GM12878 (cell line): Measurements from ENCODE around the gene KIRREL3. TPM values are rescaled to one million over a fixed set of nuclear protein-coding genes. Genes with fewer than 3 reads are reported as not detected.

Source experiments
- ATAC-seq: fragments of 200-7000 bp; cut with Tn5 transposase; 3 replicates; pipeline ENCODE4 v1.9.1; 2020; ENCODE audit warnings: mild to moderate bottlenecking, moderate library complexity
- BruUV-seq: library from RNA; stranded (reverse); fragments of 400-500 nt; replicated peaks from 2 replicates; lab custom pipeline; 2021; lab: Mats Ljungman, UMichigan
- CTCF ChIA-PET: fragments of 300-600 bp; sonication (Branson Sonifier 250); formaldehyde crosslinking; extraction: SDS; loops from one replicate; lab custom pipeline; 2021; ENCODE audit warnings: inconsistent platforms; lab: Yijun Ruan, JAX
- POLR2A ChIA-PET: fragments of 350-600 bp; formaldehyde crosslinking; extraction: SDS; loops from one replicate; lab custom pipeline; 2021; ENCODE audit warnings: inconsistent platforms; lab: Charles Lee
- RAD21 ChIA-PET: fragments of 300-600 bp; sonication (Branson Sonifier 250); formaldehyde crosslinking; loops from one replicate; lab custom pipeline; 2023; ENCODE audit warnings: antibody characterized with exemption; ENCODE audit not compliant: unreplicated experiment; lab: Charles Lee
- SMC1A ChIA-PET: fragments of 300-600 bp; sonication (Branson Sonifier 250); formaldehyde crosslinking; loops from one replicate; lab custom pipeline; 2023; ENCODE audit not compliant: unreplicated experiment, uncharacterized antibody; lab: Charles Lee
- DNase-seq: peaks from one replicate; pipeline ENCODE4 v3.0.0-alpha.2; 2011; ENCODE audit warnings: low read depth, low spot score
- FAIRE-seq: peaks from 3 replicates; lab custom pipeline; 2011; peaks lifted over from hg19 to GRCh38; lab: Jason Lieb, UNC
- H2AFZ ChIP-seq: 2 replicates; pipeline ENCODE4 v1.6.0; 2011; ENCODE audit warnings: low read depth, low read length, control low read depth; ENCODE audit not compliant: control insufficient read depth
- H3K27ac ChIP-seq: 2 replicates; pipeline ENCODE4 v1.5.1; 2011; ENCODE audit warnings: control low read depth; ENCODE audit not compliant: control insufficient read depth, insufficient read depth
- H3K27me3 ChIP-seq, 2 experiments: replicated peaks in 1 of 2; 2 replicates each; pipeline versions ENCODE4 v1.6.0 to v1.6.1; 2011; ENCODE audit warnings: low read length in 1 of 2; ENCODE audit not compliant: control insufficient read depth in 2 of 2, insufficient read depth in 2 of 2
- H3K36me3 ChIP-seq, 2 experiments: 2 replicates each; pipeline ENCODE4 v1.5.1; 2011; ENCODE audit warnings: low read length in 1 of 2; ENCODE audit not compliant: control insufficient read depth in 2 of 2, insufficient read depth in 2 of 2
- H3K4me1 ChIP-seq: 2 replicates; pipeline ENCODE4 v1.6.1; 2011; ENCODE audit warnings: mild to moderate bottlenecking, low read length, moderate library complexity, mixed read lengths; ENCODE audit not compliant: control insufficient read depth, insufficient read depth
- H3K4me2 ChIP-seq: 2 replicates; pipeline ENCODE4 v1.6.0; 2011; ENCODE audit warnings: control low read depth; ENCODE audit not compliant: control insufficient read depth, insufficient read depth
- H3K4me3 ChIP-seq: fragments of 200-600 bp; sonication (generic); 2 replicates; pipeline ENCODE4 v1.5.1; 2016
- H3K79me2 ChIP-seq: 2 replicates; pipeline ENCODE4 v1.6.0; 2011; ENCODE audit warnings: low read length; ENCODE audit not compliant: control insufficient read depth, insufficient read depth
- H3K9ac ChIP-seq: 2 replicates; pipeline ENCODE4 v1.8.0; 2011; ENCODE audit warnings: low read length, control low read depth, mixed read lengths; ENCODE audit not compliant: control insufficient read depth, insufficient read depth
- H3K9me3 ChIP-seq: replicated peaks from 3 replicates; pipeline ENCODE4 v1.5.1; 2011; ENCODE audit warnings: mild to moderate bottlenecking, low read length; ENCODE audit not compliant: control insufficient read depth, insufficient read depth
- H4K20me1 ChIP-seq: 2 replicates; pipeline ENCODE4 v1.6.0; 2011; ENCODE audit not compliant: control insufficient read depth, insufficient read depth
- ETV6 ChIP-seq, 2 experiments: fragments of 450-650 bp in 1 of 2; IDR thresholded peaks in 1 of 2; conservative IDR thresholded peaks in 1 of 2; 2 replicates each; pipeline ENCODE4 v1.6.1; 2014; ENCODE audit warnings: antibody characterized with exemption in 1 of 2, borderline replicate concordance in 1 of 2, low read depth in 1 of 2, mild to moderate bottlenecking in 1 of 2, moderate library complexity in 1 of 2
- STAT3 ChIP-seq: IDR thresholded peaks from 2 replicates; pipeline ENCODE4 v1.6.1; 2011; ENCODE audit warnings: low read depth, low read length, improper control_type of control experiment
- WGBS: methylation state at CpG from one replicate; pipeline ENCODE4 v1.1.6; 2016; ENCODE audit warnings: low lambda C conversion rate; ENCODE audit not compliant: insufficient replicate concordance, insufficient coverage; ENCODE audit errors: missing lambda C conversion rate; 5-methylcytosine and 5-hydroxymethylcytosine counted together
- in situ Hi-C: fragments of 300-500 bp; cut with MboI; formaldehyde crosslinking; loops from 9 replicates; pipeline ENCODE4 v1.14.3; 2018; ENCODE audit warnings: mixed read lengths
- intact Hi-C: fragments of 100-400 bp; cut with micrococcal nuclease; formaldehyde crosslinking; loops from one replicate; pipeline ENCODE4 v1.14.2; 2022; ENCODE audit not compliant: unreplicated experiment
- polyA plus RNA-seq, 11 experiments: library from polyadenylated mRNA; depleted of rRNA in 4 of 11; unstranded in 6 of 11; stranded (reverse) in 5 of 11; fragments of >200 nt; fragmentation: Nextera tagmentation in 4 of 11; fragmentation: Illumina TruSeq in 1 of 11; extraction: Ambion mirVana in 4 of 11; extraction: Trizol in 1 of 11; gene quantifications; 1 replicate in 1 of 11; 2 replicates in 10 of 11; pipeline versions ENCODE4 v1.2.1 to v1.2.3, GENCODE V29; 2011 to 2016; ENCODE audit warnings: inconsistent platforms in 2 of 11, missing spikeins in 2 of 11, low read depth in 1 of 11
- total RNA-seq, 4 experiments: library from RNA; depleted of rRNA in 3 of 4; stranded (reverse); fragments of >200 nt in 3 of 4; fragmentation: Illumina TruSeq in 1 of 4; extraction: Trizol in 1 of 4; gene quantifications; 2 replicates each; pipeline versions ENCODE4 v1.2.1 to v1.2.3, GENCODE V29; 2013 to 2021
- TF ChIP-seq, protein P1 (sequence below): fragments of 450-650 bp; formaldehyde crosslinking; IDR thresholded peaks from 2 replicates; pipeline ENCODE4 v1.4.0; 2020; ENCODE audit warnings: mild to moderate bottlenecking, moderate library complexity
- TF ChIP-seq, protein P2 (sequence below): fragments of 450-650 bp; formaldehyde crosslinking; IDR thresholded peaks from 2 replicates; pipeline ENCODE4 v1.4.0; 2022; ENCODE audit warnings: mild to moderate bottlenecking, moderate library complexity
- TF ChIP-seq, protein P3 (sequence below): IDR thresholded peaks from 2 replicates; pipeline ENCODE4 v1.6.1; 2012; ENCODE audit warnings: low read length, inconsistent platforms

The KIRREL3 gene
- total and polyA plus RNA-seq, 10 of the 15 experiments (the other 5 are each of a cell fraction or from before 2014, with no cell fraction given), result under 0.01 TPM; not detected in 9

DNA sequence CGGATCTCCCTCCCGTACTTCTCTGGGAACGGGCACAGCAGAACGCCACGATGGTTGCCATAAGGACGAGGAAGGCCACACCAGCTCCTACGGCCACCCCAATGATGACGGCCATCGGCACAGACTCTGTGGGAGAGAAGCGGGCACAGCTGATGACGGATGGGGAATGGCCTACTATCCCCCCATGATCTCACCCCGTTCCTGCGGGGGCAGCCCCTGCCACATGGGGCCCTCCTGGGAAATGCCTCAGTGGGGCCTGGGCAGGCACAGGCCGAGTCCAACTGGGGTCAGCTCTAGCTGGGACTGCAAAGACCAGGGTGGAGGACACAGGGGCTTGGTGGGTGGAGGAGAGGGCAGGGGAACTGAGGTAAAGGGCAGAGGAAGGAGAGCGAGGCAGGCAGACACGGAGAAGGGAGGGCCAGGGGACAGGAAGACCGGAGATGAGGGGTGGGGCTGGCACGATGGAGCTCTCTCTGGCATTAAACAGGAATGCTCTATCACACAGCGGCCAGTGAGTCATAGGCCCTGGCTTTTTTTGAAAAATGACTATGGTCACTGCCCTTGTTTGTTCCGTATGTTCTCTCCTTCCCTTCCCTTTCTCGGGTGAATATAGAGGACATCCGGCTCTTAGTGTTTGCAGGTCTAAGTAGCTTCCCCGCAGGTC lies 569.0 kb downstream of the KIRREL3 start:
- intact Hi-C loops, result no loop called here

More for the DNA sequence above, 569.0 kb downstream of the KIRREL3 start:
- DNase-seq, result no peak
- ChIA-PET SMC1A (interaction anchor here (1.3 to 2.5 kb wide), 2 partner anchors 12 to 120 kb away, joined by 5 to 11 read pairs; no protein-coding TSS in a partner anchor), CTCF (interaction anchor here (2.1 to 6.6 kb wide), 3 partner anchors 10 to 121 kb away, joined by 8 to 23 read pairs (median 16); no protein-coding TSS in a partner anchor), POLR2A (interaction anchor here (1.0 kb wide), 1 partner anchor 51 kb away, joined by 3 read pairs; no protein-coding TSS in a partner anchor), RAD21 (no interaction called here)
- no peak overlapping the region for H3K4me2 ChIP-seq
- H3K4me3 ChIP-seq, result no peak overlapping the region
- no peak overlapping the region for H2AFZ ChIP-seq
- H3K27ac ChIP-seq, result no peak overlapping the region
- H3K79me2 ChIP-seq, result no peaks in the 10 kb centered on the region
- TF ChIP-seq, protein P1, sequence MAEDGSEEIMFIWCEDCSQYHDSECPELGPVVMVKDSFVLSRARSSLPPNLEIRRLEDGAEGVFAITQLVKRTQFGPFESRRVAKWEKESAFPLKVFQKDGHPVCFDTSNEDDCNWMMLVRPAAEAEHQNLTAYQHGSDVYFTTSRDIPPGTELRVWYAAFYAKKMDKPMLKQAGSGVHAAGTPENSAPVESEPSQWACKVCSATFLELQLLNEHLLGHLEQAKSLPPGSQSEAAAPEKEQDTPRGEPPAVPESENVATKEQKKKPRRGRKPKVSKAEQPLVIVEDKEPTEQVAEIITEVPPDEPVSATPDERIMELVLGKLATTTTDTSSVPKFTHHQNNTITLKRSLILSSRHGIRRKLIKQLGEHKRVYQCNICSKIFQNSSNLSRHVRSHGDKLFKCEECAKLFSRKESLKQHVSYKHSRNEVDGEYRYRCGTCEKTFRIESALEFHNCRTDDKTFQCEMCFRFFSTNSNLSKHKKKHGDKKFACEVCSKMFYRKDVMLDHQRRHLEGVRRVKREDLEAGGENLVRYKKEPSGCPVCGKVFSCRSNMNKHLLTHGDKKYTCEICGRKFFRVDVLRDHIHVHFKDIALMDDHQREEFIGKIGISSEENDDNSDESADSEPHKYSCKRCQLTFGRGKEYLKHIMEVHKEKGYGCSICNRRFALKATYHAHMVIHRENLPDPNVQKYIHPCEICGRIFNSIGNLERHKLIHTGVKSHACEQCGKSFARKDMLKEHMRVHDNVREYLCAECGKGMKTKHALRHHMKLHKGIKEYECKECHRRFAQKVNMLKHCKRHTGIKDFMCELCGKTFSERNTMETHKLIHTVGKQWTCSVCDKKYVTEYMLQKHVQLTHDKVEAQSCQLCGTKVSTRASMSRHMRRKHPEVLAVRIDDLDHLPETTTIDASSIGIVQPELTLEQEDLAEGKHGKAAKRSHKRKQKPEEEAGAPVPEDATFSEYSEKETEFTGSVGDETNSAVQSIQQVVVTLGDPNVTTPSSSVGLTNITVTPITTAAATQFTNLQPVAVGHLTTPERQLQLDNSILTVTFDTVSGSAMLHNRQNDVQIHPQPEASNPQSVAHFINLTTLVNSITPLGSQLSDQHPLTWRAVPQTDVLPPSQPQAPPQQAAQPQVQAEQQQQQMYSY (CRISPR knock-in tag), result no peak
- TF ChIP-seq ETV6 (conservative IDR thresholded peaks at IDR 0.05 in 1 of 2, IDR thresholded peaks at IDR 0.05 in 1 of 2; ENCODE audit: borderline replicate concordance in 1 of 2, low read depth in 1 of 2) (no peak), STAT3 (no peak)
- TF ChIP-seq, protein P2, sequence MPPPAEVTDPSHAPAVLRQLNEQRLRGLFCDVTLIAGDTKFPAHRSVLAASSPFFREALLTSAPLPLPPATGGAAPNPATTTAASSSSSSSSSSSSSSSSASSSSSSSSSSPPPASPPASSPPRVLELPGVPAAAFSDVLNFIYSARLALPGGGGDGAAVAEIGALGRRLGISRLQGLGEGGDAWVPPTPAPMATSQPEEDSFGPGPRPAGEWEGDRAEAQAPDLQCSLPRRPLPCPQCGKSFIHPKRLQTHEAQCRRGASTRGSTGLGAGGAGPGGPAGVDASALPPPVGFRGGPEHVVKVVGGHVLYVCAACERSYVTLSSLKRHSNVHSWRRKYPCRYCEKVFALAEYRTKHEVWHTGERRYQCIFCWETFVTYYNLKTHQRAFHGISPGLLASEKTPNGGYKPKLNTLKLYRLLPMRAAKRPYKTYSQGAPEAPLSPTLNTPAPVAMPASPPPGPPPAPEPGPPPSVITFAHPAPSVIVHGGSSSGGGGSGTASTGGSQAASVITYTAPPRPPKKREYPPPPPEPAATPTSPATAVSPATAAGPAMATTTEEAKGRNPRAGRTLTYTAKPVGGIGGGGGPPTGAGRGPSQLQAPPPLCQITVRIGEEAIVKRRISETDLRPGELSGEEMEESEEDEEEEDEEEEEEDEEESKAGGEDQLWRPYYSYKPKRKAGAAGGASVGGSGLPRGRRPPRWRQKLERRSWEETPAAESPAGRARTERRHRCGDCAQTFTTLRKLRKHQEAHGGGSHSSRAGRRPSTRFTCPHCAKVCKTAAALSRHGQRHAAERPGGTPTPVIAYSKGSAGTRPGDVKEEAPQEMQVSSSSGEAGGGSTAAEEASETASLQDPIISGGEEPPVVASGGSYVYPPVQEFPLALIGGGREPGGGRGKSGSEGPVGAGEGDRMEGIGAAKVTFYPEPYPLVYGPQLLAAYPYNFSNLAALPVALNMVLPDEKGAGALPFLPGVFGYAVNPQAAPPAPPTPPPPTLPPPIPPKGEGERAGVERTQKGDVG (CRISPR knock-in tag), result no peak
- TF ChIP-seq, protein P3, sequence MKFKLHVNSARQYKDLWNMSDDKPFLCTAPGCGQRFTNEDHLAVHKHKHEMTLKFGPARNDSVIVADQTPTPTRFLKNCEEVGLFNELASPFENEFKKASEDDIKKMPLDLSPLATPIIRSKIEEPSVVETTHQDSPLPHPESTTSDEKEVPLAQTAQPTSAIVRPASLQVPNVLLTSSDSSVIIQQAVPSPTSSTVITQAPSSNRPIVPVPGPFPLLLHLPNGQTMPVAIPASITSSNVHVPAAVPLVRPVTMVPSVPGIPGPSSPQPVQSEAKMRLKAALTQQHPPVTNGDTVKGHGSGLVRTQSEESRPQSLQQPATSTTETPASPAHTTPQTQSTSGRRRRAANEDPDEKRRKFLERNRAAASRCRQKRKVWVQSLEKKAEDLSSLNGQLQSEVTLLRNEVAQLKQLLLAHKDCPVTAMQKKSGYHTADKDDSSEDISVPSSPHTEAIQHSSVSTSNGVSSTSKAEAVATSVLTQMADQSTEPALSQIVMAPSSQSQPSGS, result no peak
- H3K9me3 ChIP-seq, result no peaks in the 10 kb centered on the region
- no peaks in the 10 kb centered on the region; the same call in 1 of the 2 replicates for H4K20me1 ChIP-seq
- in situ Hi-C loops, result no loop called here
- no peak overlapping the region for H3K9ac ChIP-seq
- FAIRE-seq, result no peak
- H3K27me3 ChIP-seq, result no peaks in the 10 kb centered on the region; a peak in 1 of 4 replicates
- 36% methylated on average over 21 of the region's 23 CpGs for WGBS
- H3K36me3 ChIP-seq, result no peaks in the 10 kb centered on the region
- H3K4me1 ChIP-seq, result peaks cover 9% of the 10 kb centered on the region; the same call in 1 of the 2 replicates
- ATAC-seq, result no peak
- BruUV-seq, result no TSS peak
